Fibroblast of lung (primary cell): Measurements from ENCODE around the gene USF3. TPM values are rescaled to one million over a fixed set of nuclear protein-coding genes. Genes with fewer than 3 reads are reported as not detected.

ENCODE experiments used
- DNase-seq, 2 donors: peaks; one replicate each; pipeline versions ENCODE4 v3.0.0 to v3.0.0-alpha.2; 2010; ENCODE audit warnings: low read depth in 2 of 2
- H2AFZ ChIP-seq: 2 replicates; pipeline ENCODE4 v1.5.1; 2012; ENCODE audit warnings: low read length, control low read depth, inconsistent platforms
- H3K27ac ChIP-seq: 2 replicates; pipeline ENCODE4 v1.5.1; 2011; ENCODE audit warnings: low read length, control low read depth; ENCODE audit not compliant: insufficient read depth
- H3K27me3 ChIP-seq: 2 replicates; pipeline ENCODE4 v1.5.1; 2011; ENCODE audit warnings: mild to moderate bottlenecking, low read length; ENCODE audit not compliant: control insufficient read depth, insufficient read depth
- H3K36me3 ChIP-seq: 2 replicates; pipeline ENCODE4 v1.5.1; 2011; ENCODE audit warnings: low read length; ENCODE audit not compliant: control insufficient read depth, insufficient read depth
- H3K4me1 ChIP-seq: 2 replicates; pipeline ENCODE4 v1.5.1; 2011; ENCODE audit warnings: low read length; ENCODE audit not compliant: control insufficient read depth, insufficient read depth; ENCODE audit errors: extremely low read depth
- H3K4me2 ChIP-seq: 2 replicates; pipeline ENCODE4 v1.5.1; 2011; ENCODE audit warnings: low read length, control low read depth; ENCODE audit not compliant: insufficient read depth; ENCODE audit errors: extremely low read depth
- H3K4me3 ChIP-seq, 4 experiments: fragments of 200-600 bp in 1 of 4; sonication (generic) in 1 of 4; replicated peaks in 1 of 4; 2 replicates each; pipeline ENCODE4 v1.5.1; 2011 to 2016; ENCODE audit warnings: low read length in 4 of 4, low read depth in 3 of 4, mild to moderate bottlenecking in 3 of 4, control low read depth in 2 of 4, inconsistent platforms in 1 of 4, mixed read lengths in 1 of 4; ENCODE audit not compliant: insufficient read depth in 1 of 4; ENCODE audit errors: control extremely low read depth in 1 of 4
- H3K79me2 ChIP-seq: 2 replicates; pipeline ENCODE4 v1.5.1; 2012; ENCODE audit warnings: mild to moderate bottlenecking, low read length, inconsistent platforms; ENCODE audit not compliant: control insufficient read depth, insufficient read depth
- H3K9ac ChIP-seq: 2 replicates; pipeline ENCODE4 v1.5.1; 2011; ENCODE audit warnings: mild to moderate bottlenecking, low read length, control low read depth; ENCODE audit not compliant: insufficient read depth
- H3K9me3 ChIP-seq: 2 replicates; pipeline ENCODE4 v1.5.1; 2012; ENCODE audit warnings: low read depth, low read length; ENCODE audit not compliant: control insufficient read depth, insufficient read depth
- H4K20me1 ChIP-seq: 2 replicates; pipeline ENCODE4 v1.5.1; 2011; ENCODE audit warnings: low read length; ENCODE audit not compliant: control insufficient read depth, insufficient read depth; ENCODE audit errors: extremely low read depth
- EZH2 ChIP-seq: IDR thresholded peaks from 2 replicates; pipeline ENCODE4 v1.5.1; 2012; ENCODE audit warnings: low read length, control low read depth, mild to moderate bottlenecking; ENCODE audit errors: missing control alignments
- polyA plus RNA-seq, 2 donors: library from polyadenylated mRNA; depleted of rRNA in 1 of 2; stranded (reverse) in 1 of 2; unstranded in 1 of 2; fragments of >200 nt; gene quantifications; 2 replicates each; pipeline ENCODE4 v1.2.1, GENCODE V29; 2011 to 2012; ENCODE audit warnings: missing spikeins in 1 of 2
- total RNA-seq: library from RNA; depleted of rRNA; stranded (reverse); fragments of >200 nt; gene quantifications from 2 replicates; pipeline ENCODE4 v1.2.1, GENCODE V29; 2014
- TF ChIP-seq, protein P1 (sequence below), 2 donors: IDR thresholded peaks in 1 of 2; conservative IDR thresholded peaks in 1 of 2; 1 replicate in 1 of 2; 2 replicates in 1 of 2; pipeline ENCODE4 v1.5.1; 2011 to 2012; ENCODE audit warnings: low read length in 2 of 2, control low read depth in 1 of 2, inconsistent platforms in 1 of 2, low read depth in 1 of 2, mild to moderate bottlenecking in 1 of 2

Gene USF3
- total and polyA plus RNA-seq, 2 donors (not counting 1 experiment from before 2014, with no cell fraction given), result 8.9 to 15.8 TPM

DNA sequence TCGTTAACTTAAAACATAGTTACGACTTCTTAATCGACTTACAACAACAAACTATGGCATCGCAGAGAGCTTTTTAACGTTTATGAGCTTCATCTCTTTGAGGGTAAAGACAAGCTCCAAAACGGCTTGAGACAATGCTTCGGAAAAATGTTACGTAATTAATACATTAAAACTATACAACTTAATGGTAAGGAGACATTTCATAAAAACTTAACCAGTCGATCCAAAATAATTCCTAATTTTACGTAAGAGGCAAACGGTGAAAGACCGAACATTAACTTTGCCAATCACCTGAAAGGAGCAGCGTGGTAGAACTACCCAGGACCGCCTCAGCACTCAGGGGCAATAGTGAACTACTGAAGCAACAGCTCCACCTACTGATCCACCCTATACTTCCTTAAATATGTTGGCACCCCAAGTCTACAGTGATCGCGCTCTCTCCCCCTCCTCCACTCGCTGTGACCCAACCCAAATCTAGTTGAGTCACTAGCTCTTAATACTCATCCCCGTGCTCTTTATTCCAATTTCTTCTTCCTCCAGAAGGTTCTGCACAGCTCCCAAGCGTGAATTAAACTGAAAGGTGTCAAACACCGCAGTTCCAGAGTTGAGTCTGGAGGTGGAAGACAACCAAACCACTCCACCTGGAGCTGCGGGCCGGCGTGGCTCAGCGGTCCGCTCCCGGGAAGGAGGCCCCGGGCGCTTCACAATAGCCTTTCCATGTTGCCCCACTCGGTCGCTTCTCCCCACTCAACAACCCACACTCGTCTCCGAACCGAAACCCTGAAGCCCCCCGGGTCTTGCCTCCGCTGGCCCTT is 48.7 kb upstream of the USF3 start:
- H3K4me3 ChIP-seq, result peak overlapping the region; percentile 71 to 100 (median 90)
- H2AFZ ChIP-seq, result no peak overlapping the region
- TF ChIP-seq, protein P1, sequence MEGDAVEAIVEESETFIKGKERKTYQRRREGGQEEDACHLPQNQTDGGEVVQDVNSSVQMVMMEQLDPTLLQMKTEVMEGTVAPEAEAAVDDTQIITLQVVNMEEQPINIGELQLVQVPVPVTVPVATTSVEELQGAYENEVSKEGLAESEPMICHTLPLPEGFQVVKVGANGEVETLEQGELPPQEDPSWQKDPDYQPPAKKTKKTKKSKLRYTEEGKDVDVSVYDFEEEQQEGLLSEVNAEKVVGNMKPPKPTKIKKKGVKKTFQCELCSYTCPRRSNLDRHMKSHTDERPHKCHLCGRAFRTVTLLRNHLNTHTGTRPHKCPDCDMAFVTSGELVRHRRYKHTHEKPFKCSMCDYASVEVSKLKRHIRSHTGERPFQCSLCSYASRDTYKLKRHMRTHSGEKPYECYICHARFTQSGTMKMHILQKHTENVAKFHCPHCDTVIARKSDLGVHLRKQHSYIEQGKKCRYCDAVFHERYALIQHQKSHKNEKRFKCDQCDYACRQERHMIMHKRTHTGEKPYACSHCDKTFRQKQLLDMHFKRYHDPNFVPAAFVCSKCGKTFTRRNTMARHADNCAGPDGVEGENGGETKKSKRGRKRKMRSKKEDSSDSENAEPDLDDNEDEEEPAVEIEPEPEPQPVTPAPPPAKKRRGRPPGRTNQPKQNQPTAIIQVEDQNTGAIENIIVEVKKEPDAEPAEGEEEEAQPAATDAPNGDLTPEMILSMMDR (conservative IDR thresholded peaks at IDR 0.05 in 1 of 2, IDR thresholded peaks at IDR 0.05 in 1 of 2; ENCODE audit: low read depth in 1 of 2, low read length in 2 of 2), result peak; percentile 57 to 70
- TF ChIP-seq EZH2, result no peak
- H3K36me3 ChIP-seq, result no peaks in the 10 kb centered on the region
- no peaks in the 10 kb centered on the region for H3K9me3 ChIP-seq
- DNase-seq, result peak; percentile 89 to 93
- H3K27ac ChIP-seq, result peak overlapping the region; percentile 100
- no peaks in the 10 kb centered on the region for H3K27me3 ChIP-seq
- peak overlapping the region; percentile 96 for H3K9ac ChIP-seq
- H3K4me2 ChIP-seq, result peak overlapping the region; percentile 76
- H3K79me2 ChIP-seq, result peaks cover 90% of the 10 kb centered on the region
- H3K4me1 ChIP-seq, result peaks cover 7% of the 10 kb centered on the region
- H4K20me1 ChIP-seq, result peaks cover 3% of the 10 kb centered on the region

- H3K79me2 ChIP-seq, result peaks cover 89% of the 10 kb centered on the region
- no peak for DNase-seq
- H3K4me3 ChIP-seq, result peak overlapping the region; percentile 23 to 98 (median 68)
- H3K4me1 ChIP-seq, result peaks cover 2% of the 10 kb centered on the region
- no peak overlapping the region for H3K27ac ChIP-seq
- H3K4me2 ChIP-seq, result peak overlapping the region; percentile 76
- H3K9me3 ChIP-seq, result no peaks in the 10 kb centered on the region
- TF ChIP-seq, protein P1 (conservative IDR thresholded peaks at IDR 0.05 in 1 of 2, IDR thresholded peaks at IDR 0.05 in 1 of 2; ENCODE audit: low read depth in 1 of 2, low read length in 2 of 2), result no peak
- TF ChIP-seq EZH2, result no peak
- no peak overlapping the region for H3K9ac ChIP-seq
- H3K27me3 ChIP-seq, result no peaks in the 10 kb centered on the region
- H2AFZ ChIP-seq, result no peak overlapping the region
- no peaks in the 10 kb centered on the region for H3K36me3 ChIP-seq
- peaks cover 3% of the 10 kb centered on the region for H4K20me1 ChIP-seq
Observed at GRCh38 chr3:113743006-113743630, 46.7 kb upstream of the USF3 start.

GRCh38 chr3:113741620-113742019 is 45.2 kb upstream of the USF3 start:
- DNase-seq, result no peak
- peaks cover 3% of the 10 kb centered on the region for H4K20me1 ChIP-seq

More at GRCh38 chr3:113741620-113742019, 45.2 kb upstream of the USF3 start:
- Histone ChIP-seq H2AFZ (no peak overlapping the region), H3K9me3 (no peaks in the 10 kb centered on the region), H3K4me2 (peak overlapping the region; percentile 16), H3K9ac (no peak overlapping the region), H3K79me2 (peaks cover 91% of the 10 kb centered on the region), H3K27me3 (no peaks in the 10 kb centered on the region), H3K4me3 (no peak overlapping the region), H3K27ac (no peak overlapping the region), H3K4me1 (peaks cover 2% of the 10 kb centered on the region), H3K36me3 (no peaks in the 10 kb centered on the region)
- TF ChIP-seq, protein P1 (conservative IDR thresholded peaks at IDR 0.05 in 1 of 2, IDR thresholded peaks at IDR 0.05 in 1 of 2; ENCODE audit: low read depth in 1 of 2, low read length in 2 of 2), result no peak
- no peak for TF ChIP-seq EZH2
